BJ (cell line): Measurements from ENCODE around the gene BCHE. TPM values are rescaled to one million over a fixed set of nuclear protein-coding genes. Genes with fewer than 3 reads are reported as not detected.

Experiments
- CTCF ChIA-PET: fragments of 350-600 bp; formaldehyde crosslinking; extraction: SDS; loops from one replicate; lab custom pipeline; 2021; ENCODE audit warnings: antibody characterized with exemption, inconsistent platforms; lab: Yijun Ruan, JAX
- POLR2A ChIA-PET: fragments of 300-600 bp; sonication (Branson Sonifier 250); formaldehyde crosslinking; extraction: SDS; loops from one replicate; lab custom pipeline; 2021; ENCODE audit warnings: antibody characterized with exemption; lab: Charles Lee
- DNase-seq: peaks from one replicate; pipeline ENCODE4 v3.0.0-alpha.2; 2011; ENCODE audit warnings: low read depth
- H3K27me3 ChIP-seq: 2 replicates; pipeline ENCODE4 v1.6.0; 2011; ENCODE audit warnings: low read length; ENCODE audit not compliant: control insufficient read depth, insufficient read depth
- H3K36me3 ChIP-seq: 2 replicates; pipeline ENCODE4 v1.5.1; 2011; ENCODE audit warnings: low read length; ENCODE audit not compliant: control insufficient read depth, insufficient read depth
- H3K4me3 ChIP-seq: 2 replicates; pipeline ENCODE4 v1.5.1; 2011; ENCODE audit warnings: low read depth, mild to moderate bottlenecking, control low read depth, low read length
- CTCF ChIP-seq: IDR thresholded peaks from 2 replicates; pipeline ENCODE4 v1.5.1; 2011; ENCODE audit warnings: low read depth, mild to moderate bottlenecking, control low read depth, inconsistent platforms, low read length, moderate library complexity; ENCODE audit not compliant: insufficient read depth
- polyA plus RNA-seq: library from polyadenylated mRNA; depleted of rRNA; stranded (reverse); fragments of >200 nt; gene quantifications from 2 replicates; pipeline ENCODE4 v1.2.3, GENCODE V29; 2011

BCHE gene
- polyA plus RNA-seq, 1 experiment, result not detected

- DNase-seq, result no peak
- POLR2A ChIA-PET, result no interaction called here
- TF ChIP-seq CTCF, result no peak
- CTCF ChIA-PET, result no interaction called here
- no peaks in the 10 kb centered on the region for H3K27me3 ChIP-seq
- no peak overlapping the region for H3K4me3 ChIP-seq
- H3K36me3 ChIP-seq, result no peaks in the 10 kb centered on the region
Measured at GRCh38 chr3:165837801-165838200, 578 bp upstream of the BCHE start.

DNA sequence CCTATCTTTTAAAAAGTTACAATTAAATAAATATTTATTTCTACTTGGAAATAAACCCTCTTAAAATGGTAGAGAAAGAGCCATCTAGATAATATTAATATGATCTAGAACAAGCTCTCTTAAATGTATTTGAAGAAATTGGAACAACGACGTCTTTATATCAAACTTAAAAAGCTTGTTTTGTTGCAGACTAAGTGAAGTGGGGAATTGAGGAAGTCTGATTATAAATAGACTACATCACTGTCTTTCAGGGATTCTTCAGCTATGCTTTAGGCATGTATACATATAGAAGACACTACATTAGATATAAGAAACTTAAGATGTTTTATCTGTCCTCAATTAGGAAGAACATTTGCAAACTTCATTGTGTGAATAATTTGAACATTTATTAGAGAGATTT lies 1.8 kb downstream of the BCHE start:
- H3K36me3 ChIP-seq, result no peaks in the 10 kb centered on the region
- ChIA-PET POLR2A (no interaction called here), CTCF (no interaction called here)
- no peak overlapping the region for H3K4me3 ChIP-seq
- H3K27me3 ChIP-seq, result no peaks in the 10 kb centered on the region
- DNase-seq, result no peak
- TF ChIP-seq CTCF, result no peak

DNA sequence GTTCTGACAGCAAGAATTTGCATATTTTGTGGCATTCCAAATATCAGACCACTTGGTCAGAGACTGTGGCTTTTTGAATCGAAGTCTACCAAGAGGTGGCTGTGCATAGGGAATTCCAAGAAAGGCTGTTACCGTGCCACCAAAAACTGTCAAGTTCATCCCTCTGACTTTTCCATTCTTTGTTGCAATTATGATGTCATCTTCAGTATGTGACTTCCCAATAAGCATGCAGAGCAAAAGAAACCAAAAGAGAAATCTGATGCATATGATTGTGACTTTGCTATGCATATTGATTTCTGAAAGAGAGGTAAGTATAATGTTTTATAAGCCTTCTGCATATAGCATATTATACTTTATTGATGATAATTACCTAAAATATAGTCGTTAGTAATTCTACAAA lies 6.5 kb downstream of the BCHE start:
- no peak for TF ChIP-seq CTCF
- ChIA-PET CTCF (no interaction called here), POLR2A (no interaction called here)
- no peak overlapping the region for H3K4me3 ChIP-seq
- no peak for DNase-seq
- H3K27me3 ChIP-seq, result no peaks in the 10 kb centered on the region
- no peaks in the 10 kb centered on the region for H3K36me3 ChIP-seq

DNA sequence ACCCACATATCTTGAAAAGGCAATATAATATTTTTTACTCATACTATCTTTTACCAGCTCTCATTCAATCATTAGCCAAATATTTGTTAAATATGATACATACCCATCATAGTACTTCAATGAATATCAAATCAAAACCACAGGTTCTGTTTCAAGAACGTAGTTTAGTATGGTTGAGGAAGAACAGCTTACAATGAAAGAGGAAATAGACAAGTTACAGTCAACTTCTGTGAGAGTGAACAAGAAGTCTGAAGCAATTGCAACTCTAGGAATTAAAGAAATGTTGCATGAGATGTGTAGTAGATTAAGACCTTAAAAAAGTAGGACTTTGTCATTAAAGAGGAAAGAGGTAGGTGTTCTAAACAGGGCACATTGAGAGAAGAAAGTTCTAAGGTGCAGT lies 9.3 kb downstream of the BCHE start:
- CTCF ChIA-PET, result no interaction called here
- DNase-seq, result no peak
- POLR2A ChIA-PET, result no interaction called here
- H3K4me3 ChIP-seq, result no peak overlapping the region
- H3K36me3 ChIP-seq, result no peaks in the 10 kb centered on the region
- no peaks in the 10 kb centered on the region for H3K27me3 ChIP-seq
- TF ChIP-seq CTCF, result no peak

GRCh38 chr3:165827233-165827632 lies 10.0 kb downstream of the BCHE start:
- Histone ChIP-seq H3K36me3 (no peaks in the 10 kb centered on the region), H3K27me3 (no peaks in the 10 kb centered on the region), H3K4me3 (no peak overlapping the region)
- TF ChIP-seq CTCF, result no peak
- POLR2A ChIA-PET, result no interaction called here
- no peak for DNase-seq
- CTCF ChIA-PET, result no interaction called here
